ENCODE data around the gene PMP22.
A peak's percentile ranks its signal among the peaks of the same experiment; 100 is the strongest.
"Not testable (repeated sequence)": the region's sequence is repeated elsewhere in the genome, so short reads cannot be mapped to it uniquely, and the experiment has no call there.

PMP22 gene

DNA sequence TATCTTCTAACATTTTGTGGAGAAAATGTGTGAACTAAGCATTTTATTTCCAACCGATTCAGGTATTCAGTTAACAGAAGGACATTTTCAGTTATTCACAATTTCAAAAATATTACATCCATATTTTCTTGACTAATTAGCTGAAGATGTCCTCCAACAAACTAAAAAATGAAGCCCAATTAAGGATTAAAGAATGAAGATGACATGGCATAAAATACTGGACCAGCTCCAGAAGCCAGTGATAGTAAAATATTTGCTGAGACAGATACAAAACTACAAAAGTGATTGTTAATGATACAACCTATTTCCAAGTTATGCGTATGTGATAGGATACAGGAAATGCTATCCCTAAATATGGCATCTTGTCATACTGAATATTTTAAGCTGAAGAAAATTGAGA, 48.6 kb downstream of the PMP22 start:
- H2BK12ac ChIP-seq (ENCODE audit: low read length), result no peak overlapping the region
- H3K79me1 ChIP-seq (ENCODE audit: low read depth, low read length), result no peaks in the 10 kb centered on the region
- H3K4me2 ChIP-seq (ENCODE audit: insufficient read depth, low read length, poor library complexity, severe bottlenecking), result no peak overlapping the region
- no peak overlapping the region for H3K9ac ChIP-seq (ENCODE audit: low read depth, low read length, poor library complexity)
- no peak overlapping the region for H3K18ac ChIP-seq (ENCODE audit: low read length)
- no peak for DNase-seq (ENCODE audit: low spot score)
- H4K8ac ChIP-seq (ENCODE audit: low read depth, low read length), result no peak overlapping the region
- no peak overlapping the region for H2BK15ac ChIP-seq (ENCODE audit: low read length)
- peaks cover 0 to 3% of the 10 kb centered on the region in 2 donors for H3K4me1 ChIP-seq (ENCODE audit: control insufficient read depth in 2 of 2, insufficient read depth in 1 of 2, low read depth in 1 of 2, low read length in 2 of 2)
- H3K4ac ChIP-seq (ENCODE audit: low read length), result no peak overlapping the region
- no peak overlapping the region for H2AK5ac ChIP-seq (ENCODE audit: low read depth, low read length)
- H3K14ac ChIP-seq (ENCODE audit: low read length), result no peak overlapping the region
- no peak overlapping the region for H2BK5ac ChIP-seq (ENCODE audit: low read length)
- no peaks in the 10 kb centered on the region for H3K9me3 ChIP-seq (replicated peaks in 1 of 2; ENCODE audit: control insufficient read depth in 2 of 2, insufficient read depth in 1 of 2, low read depth in 1 of 2, low read length in 2 of 2)
- H4K91ac ChIP-seq (ENCODE audit: low read depth, low read length, poor library complexity), result no peak overlapping the region
- WGBS, 2 donors (ENCODE audit: extremely low coverage in 2 of 2, insufficient read length in 2 of 2, insufficient replicate concordance in 1 of 2), result no CpG with 5 or more reads among the region's 2 CpGs
- H3K23ac ChIP-seq (ENCODE audit: low read depth, low read length, poor library complexity), result no peak overlapping the region
- no peak overlapping the region for H3K4me3 ChIP-seq (ENCODE audit: low read length in 2 of 2)
- H2AFZ ChIP-seq (ENCODE audit: low read length), result no peak overlapping the region
- no peak overlapping the region for H3K27ac ChIP-seq (replicated peaks; ENCODE audit: low read length)
- H3K36me3 ChIP-seq (replicated peaks in 1 of 2; ENCODE audit: control insufficient read depth in 2 of 2, insufficient read depth in 2 of 2, low read length in 2 of 2), result no peaks in the 10 kb centered on the region
- no peak overlapping the region for H2BK120ac ChIP-seq (ENCODE audit: low read depth, low read length)
- no peaks in the 10 kb centered on the region for H3K27me3 ChIP-seq (ENCODE audit: control insufficient read depth in 3 of 3, insufficient read depth in 3 of 3, low read depth in 1 of 3, low read length in 3 of 3)

DNA sequence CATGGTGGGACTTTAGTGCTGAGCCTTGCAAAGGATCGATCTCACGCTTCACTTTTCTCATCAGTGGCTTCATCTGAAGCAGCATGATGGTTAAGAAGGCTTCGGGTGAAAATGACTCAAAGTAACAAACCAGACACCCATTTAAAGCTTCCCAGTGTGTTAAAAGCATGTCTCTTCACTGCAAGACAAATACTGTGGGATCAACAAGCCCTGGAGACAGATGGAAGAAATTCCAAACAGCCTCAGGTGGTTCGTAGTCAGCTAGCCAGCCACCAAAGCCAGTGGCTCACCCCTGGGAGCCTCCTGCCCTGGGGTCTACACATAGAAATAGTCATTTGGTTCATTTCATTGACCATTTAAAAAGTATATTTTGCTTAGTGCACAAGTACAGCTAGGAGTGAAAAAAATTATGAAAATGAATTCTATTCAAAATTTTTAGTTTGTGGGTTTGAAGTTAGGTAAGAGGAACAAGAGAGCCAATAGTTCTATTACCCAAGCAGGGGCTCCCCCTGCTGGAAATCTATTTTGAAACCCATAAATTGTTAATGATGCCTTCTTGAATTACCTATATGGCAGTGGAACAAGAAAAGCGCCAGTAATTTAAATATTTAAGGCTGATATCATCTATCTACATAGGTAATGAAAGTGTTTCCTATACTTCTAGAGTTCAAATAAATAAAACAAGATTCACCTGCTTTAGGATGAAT, 51.6 kb downstream of the PMP22 start:
- Histone ChIP-seq H3K4me3 (ENCODE audit: low read length in 2 of 2) (no peak overlapping the region), H3K4me2 (ENCODE audit: insufficient read depth, low read length, poor library complexity, severe bottlenecking) (no peak overlapping the region), H2AFZ (ENCODE audit: low read length) (no peak overlapping the region), H2BK15ac (ENCODE audit: low read length) (no peak overlapping the region), H2BK120ac (ENCODE audit: low read depth, low read length) (no peak overlapping the region), H3K27ac (replicated peaks; ENCODE audit: low read length) (no peak overlapping the region), H3K14ac (ENCODE audit: low read length) (no peak overlapping the region), H3K9me3 (replicated peaks in 1 of 2; ENCODE audit: control insufficient read depth in 2 of 2, insufficient read depth in 1 of 2, low read depth in 1 of 2, low read length in 2 of 2) (no peaks in the 10 kb centered on the region), H4K91ac (ENCODE audit: low read depth, low read length, poor library complexity) (no peak overlapping the region), H3K36me3 (replicated peaks in 1 of 2; ENCODE audit: control insufficient read depth in 2 of 2, insufficient read depth in 2 of 2, low read length in 2 of 2) (no peaks in the 10 kb centered on the region), H2AK5ac (ENCODE audit: low read depth, low read length) (no peak overlapping the region), H3K4me1 (ENCODE audit: control insufficient read depth in 2 of 2, insufficient read depth in 1 of 2, low read depth in 1 of 2, low read length in 2 of 2) (peaks cover 0 to 3% of the 10 kb centered on the region in 2 donors), H3K79me1 (ENCODE audit: low read depth, low read length) (no peaks in the 10 kb centered on the region), H3K23ac (ENCODE audit: low read depth, low read length, poor library complexity) (no peak overlapping the region), H2BK12ac (ENCODE audit: low read length) (no peak overlapping the region), H3K18ac (ENCODE audit: low read length) (no peak overlapping the region), H2BK5ac (ENCODE audit: low read length) (no peak overlapping the region), H4K8ac (ENCODE audit: low read depth, low read length) (no peak overlapping the region), H3K9ac (ENCODE audit: low read depth, low read length, poor library complexity) (no peak overlapping the region), H3K4ac (ENCODE audit: low read length) (no peak overlapping the region), H3K27me3 (ENCODE audit: control insufficient read depth in 3 of 3, insufficient read depth in 3 of 3, low read depth in 1 of 3, low read length in 3 of 3) (no peaks in the 10 kb centered on the region)
- DNase-seq (ENCODE audit: low spot score), result peak; percentile 35
- WGBS, 2 donors (ENCODE audit: extremely low coverage in 2 of 2, insufficient read length in 2 of 2, insufficient replicate concordance in 1 of 2), result no CpG with 5 or more reads among the region's 5 CpGs

DNA sequence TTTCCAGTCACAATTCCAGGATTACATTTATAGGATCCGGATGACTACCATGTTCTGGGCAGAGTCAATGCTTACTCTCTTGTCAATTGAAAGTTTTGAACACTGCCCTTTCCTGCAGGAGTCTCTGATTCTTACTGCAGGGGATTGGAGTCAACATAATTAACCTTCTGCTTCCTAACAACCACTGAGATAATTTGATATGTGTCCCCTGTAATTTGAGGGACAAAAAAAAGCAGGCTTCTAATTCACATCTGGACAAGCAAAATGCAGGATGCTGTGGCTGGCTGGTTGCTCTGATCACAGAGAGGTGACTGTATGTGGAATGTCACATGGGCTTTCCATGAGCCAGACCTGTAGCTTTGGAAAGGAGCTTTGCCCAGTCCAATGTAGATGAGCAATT, 54.9 kb downstream of the PMP22 start:
- Histone ChIP-seq H4K8ac (ENCODE audit: low read depth, low read length) (no peak overlapping the region), H3K27ac (replicated peaks; ENCODE audit: low read length) (no peak overlapping the region), H2BK12ac (ENCODE audit: low read length) (no peak overlapping the region), H2BK5ac (ENCODE audit: low read length) (no peak overlapping the region), H3K23ac (ENCODE audit: low read depth, low read length, poor library complexity) (no peak overlapping the region), H3K9ac (ENCODE audit: low read depth, low read length, poor library complexity) (no peak overlapping the region), H3K4me1 (ENCODE audit: control insufficient read depth in 2 of 2, insufficient read depth in 1 of 2, low read depth in 1 of 2, low read length in 2 of 2) (peaks cover 1 to 3% of the 10 kb centered on the region in 2 donors), H3K4me2 (ENCODE audit: insufficient read depth, low read length, poor library complexity, severe bottlenecking) (no peak overlapping the region), H3K14ac (ENCODE audit: low read length) (no peak overlapping the region), H2AFZ (ENCODE audit: low read length) (no peak overlapping the region), H2AK5ac (ENCODE audit: low read depth, low read length) (no peak overlapping the region), H3K36me3 (replicated peaks in 1 of 2; ENCODE audit: control insufficient read depth in 2 of 2, insufficient read depth in 2 of 2, low read length in 2 of 2) (no peaks in the 10 kb centered on the region), H2BK120ac (ENCODE audit: low read depth, low read length) (no peak overlapping the region), H3K27me3 (ENCODE audit: control insufficient read depth in 3 of 3, insufficient read depth in 3 of 3, low read depth in 1 of 3, low read length in 3 of 3) (no peaks in the 10 kb centered on the region), H2BK15ac (ENCODE audit: low read length) (no peak overlapping the region), H3K9me3 (replicated peaks in 1 of 2; ENCODE audit: control insufficient read depth in 2 of 2, insufficient read depth in 1 of 2, low read depth in 1 of 2, low read length in 2 of 2) (no peaks in the 10 kb centered on the region), H3K4ac (ENCODE audit: low read length) (no peak overlapping the region), H4K91ac (ENCODE audit: low read depth, low read length, poor library complexity) (no peak overlapping the region), H3K4me3 (ENCODE audit: low read length in 2 of 2) (no peak overlapping the region), H3K79me1 (ENCODE audit: low read depth, low read length) (no peaks in the 10 kb centered on the region), H3K18ac (ENCODE audit: low read length) (no peak overlapping the region)
- no CpG with 5 or more reads among the region's 1 CpG for WGBS, 2 donors (ENCODE audit: extremely low coverage in 2 of 2, insufficient read length in 2 of 2, insufficient replicate concordance in 1 of 2)
- DNase-seq (ENCODE audit: low spot score), result no peak

DNA sequence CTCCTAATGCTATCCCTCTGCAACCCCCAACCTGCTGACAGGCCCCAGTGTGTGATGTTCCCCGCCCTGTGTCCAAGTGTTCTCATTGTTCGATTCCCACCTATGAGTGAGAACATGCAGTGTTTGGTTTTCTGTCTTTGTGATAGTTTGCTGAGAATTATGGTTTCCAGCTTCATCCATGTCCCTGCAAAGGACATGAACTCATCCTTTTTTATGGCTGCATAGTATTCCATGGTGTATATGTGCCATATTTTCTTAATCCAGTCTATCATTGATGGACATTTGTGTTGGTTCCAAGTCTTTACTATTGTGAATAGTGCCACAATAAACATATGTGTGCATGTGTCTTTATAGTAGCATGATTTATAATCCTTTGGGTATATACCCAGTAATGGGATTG, 62.1 kb downstream of the PMP22 start:
- not testable (repeated sequence) for H3K79me1 ChIP-seq (ENCODE audit: low read depth, low read length); H2BK120ac ChIP-seq (ENCODE audit: low read depth, low read length); H4K91ac ChIP-seq (ENCODE audit: low read depth, low read length, poor library complexity); H3K4ac ChIP-seq (ENCODE audit: low read length); H3K18ac ChIP-seq (ENCODE audit: low read length); H3K27me3 ChIP-seq (ENCODE audit: control insufficient read depth in 3 of 3, insufficient read depth in 3 of 3, low read depth in 1 of 3, low read length in 3 of 3); H3K4me1 ChIP-seq (ENCODE audit: control insufficient read depth in 2 of 2, insufficient read depth in 1 of 2, low read depth in 1 of 2, low read length in 2 of 2); H3K4me2 ChIP-seq (ENCODE audit: insufficient read depth, low read length, poor library complexity, severe bottlenecking); H4K8ac ChIP-seq (ENCODE audit: low read depth, low read length); H3K27ac ChIP-seq (replicated peaks; ENCODE audit: low read length); H3K23ac ChIP-seq (ENCODE audit: low read depth, low read length, poor library complexity); H3K14ac ChIP-seq (ENCODE audit: low read length); H2BK5ac ChIP-seq (ENCODE audit: low read length); H2AFZ ChIP-seq (ENCODE audit: low read length); DNase-seq (ENCODE audit: low spot score); H3K9me3 ChIP-seq (replicated peaks in 1 of 2; ENCODE audit: control insufficient read depth in 2 of 2, insufficient read depth in 1 of 2, low read depth in 1 of 2, low read length in 2 of 2); H3K9ac ChIP-seq (ENCODE audit: low read depth, low read length, poor library complexity); H2AK5ac ChIP-seq (ENCODE audit: low read depth, low read length); H3K4me3 ChIP-seq (ENCODE audit: low read length in 2 of 2); H2BK12ac ChIP-seq (ENCODE audit: low read length); H2BK15ac ChIP-seq (ENCODE audit: low read length); H3K36me3 ChIP-seq (replicated peaks in 1 of 2; ENCODE audit: control insufficient read depth in 2 of 2, insufficient read depth in 2 of 2, low read length in 2 of 2)
- WGBS, 2 donors (ENCODE audit: extremely low coverage in 2 of 2, insufficient read length in 2 of 2, insufficient replicate concordance in 1 of 2), result no CpG with 5 or more reads among the region's 2 CpGs

All from neuronal stem cell (in vitro differentiated cells).